NB4 (cell line): ENCODE measurements around the gene SMPDL3A.

ENCODE experiments used
- DNase-seq: peaks from one replicate; pipeline ENCODE4 v3.0.0; 2010; ENCODE audit warnings: low read depth
- H3K4me3 ChIP-seq: one replicate; pipeline ENCODE4 v1.5.1; 2011; ENCODE audit warnings: mild to moderate bottlenecking, low read depth, low read length, moderate library complexity
- MYC ChIP-seq: IDR thresholded peaks from 2 replicates; pipeline ENCODE4 v1.6.1; 2011; ENCODE audit warnings: low read depth, low read length
- POLR2A ChIP-seq: IDR thresholded peaks from 2 replicates; pipeline ENCODE4 v1.6.1; 2011; ENCODE audit warnings: mild to moderate bottlenecking; ENCODE audit not compliant: insufficient read length; ENCODE audit errors: extremely low read depth
- TF ChIP-seq, protein P1 (sequence below): IDR thresholded peaks from one replicate; pipeline ENCODE4 v1.5.1; 2012; ENCODE audit warnings: low read depth, low read length
- TF ChIP-seq, protein P2 (sequence below): IDR thresholded peaks from 2 replicates; pipeline ENCODE4 v1.6.1; 2011; ENCODE audit warnings: low read depth, low read length

Gene SMPDL3A

DNA sequence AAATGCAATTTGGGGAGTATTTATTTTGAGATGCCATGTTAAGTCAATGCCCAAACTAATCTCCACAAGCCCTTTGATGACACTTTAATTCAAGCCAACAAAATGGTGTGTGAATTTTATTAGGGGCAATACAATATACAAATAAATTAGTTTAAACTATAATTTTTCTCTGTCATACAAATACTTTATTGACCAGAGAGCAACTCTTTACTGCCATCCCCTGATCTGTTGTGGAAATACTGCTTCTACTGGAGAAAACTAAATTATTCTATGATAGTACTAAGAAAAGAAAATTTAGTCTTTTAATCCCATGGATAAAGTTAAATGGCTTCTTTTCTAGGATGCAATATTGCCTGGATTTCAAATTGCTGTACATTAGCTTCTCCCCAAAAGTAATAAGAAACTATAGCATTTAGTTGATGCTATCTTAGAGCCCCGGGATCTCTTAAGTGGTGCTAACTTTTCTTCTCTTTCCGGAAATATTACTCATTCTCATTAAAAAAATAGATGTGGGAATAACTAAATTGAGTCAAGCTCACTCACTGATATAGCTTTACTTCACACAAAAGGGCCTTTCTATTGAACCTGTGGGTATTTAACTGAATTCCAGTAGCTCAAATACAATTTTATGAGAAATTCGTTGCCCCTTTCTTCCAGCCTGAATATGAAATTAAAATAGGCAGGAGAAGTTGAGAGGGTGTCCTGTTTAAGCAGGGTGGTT, 49.2 kb downstream of the SMPDL3A start:
- no peak for DNase-seq
- TF ChIP-seq, protein P1, sequence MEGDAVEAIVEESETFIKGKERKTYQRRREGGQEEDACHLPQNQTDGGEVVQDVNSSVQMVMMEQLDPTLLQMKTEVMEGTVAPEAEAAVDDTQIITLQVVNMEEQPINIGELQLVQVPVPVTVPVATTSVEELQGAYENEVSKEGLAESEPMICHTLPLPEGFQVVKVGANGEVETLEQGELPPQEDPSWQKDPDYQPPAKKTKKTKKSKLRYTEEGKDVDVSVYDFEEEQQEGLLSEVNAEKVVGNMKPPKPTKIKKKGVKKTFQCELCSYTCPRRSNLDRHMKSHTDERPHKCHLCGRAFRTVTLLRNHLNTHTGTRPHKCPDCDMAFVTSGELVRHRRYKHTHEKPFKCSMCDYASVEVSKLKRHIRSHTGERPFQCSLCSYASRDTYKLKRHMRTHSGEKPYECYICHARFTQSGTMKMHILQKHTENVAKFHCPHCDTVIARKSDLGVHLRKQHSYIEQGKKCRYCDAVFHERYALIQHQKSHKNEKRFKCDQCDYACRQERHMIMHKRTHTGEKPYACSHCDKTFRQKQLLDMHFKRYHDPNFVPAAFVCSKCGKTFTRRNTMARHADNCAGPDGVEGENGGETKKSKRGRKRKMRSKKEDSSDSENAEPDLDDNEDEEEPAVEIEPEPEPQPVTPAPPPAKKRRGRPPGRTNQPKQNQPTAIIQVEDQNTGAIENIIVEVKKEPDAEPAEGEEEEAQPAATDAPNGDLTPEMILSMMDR: no peak
- TF ChIP-seq POLR2A (no peak), MYC (no peak)
- TF ChIP-seq, protein P2, sequence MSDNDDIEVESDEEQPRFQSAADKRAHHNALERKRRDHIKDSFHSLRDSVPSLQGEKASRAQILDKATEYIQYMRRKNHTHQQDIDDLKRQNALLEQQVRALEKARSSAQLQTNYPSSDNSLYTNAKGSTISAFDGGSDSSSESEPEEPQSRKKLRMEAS: no peak
- no peak overlapping the region for H3K4me3 ChIP-seq

GRCh38 chr6:122839472-122839871, 50.4 kb downstream of the SMPDL3A start:
- DNase-seq: peak; percentile 53
- TF ChIP-seq POLR2A: no peak
- TF ChIP-seq, protein P1: peak; percentile 53
- H3K4me3 ChIP-seq: no peak overlapping the region

DNA sequence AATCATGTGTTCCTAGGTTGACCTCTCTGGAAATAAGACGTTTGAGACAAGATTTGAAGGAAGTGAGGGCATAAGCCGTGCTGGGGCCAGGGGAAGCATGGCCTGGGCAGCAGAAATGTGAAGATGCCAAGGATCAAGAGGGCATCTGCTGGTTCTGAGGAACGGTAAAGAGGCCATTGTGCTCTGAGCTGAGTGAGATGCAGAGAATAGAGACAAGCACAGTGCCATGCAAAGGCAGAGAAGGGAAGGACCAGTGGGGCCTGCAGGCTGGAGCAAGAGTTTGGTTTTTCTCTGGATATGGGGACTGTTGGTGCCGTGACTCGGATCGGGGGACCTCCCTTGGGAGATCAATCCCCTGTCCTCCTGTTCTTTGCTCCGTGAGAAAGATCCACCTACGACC, 50.8 kb downstream of the SMPDL3A start:
- TF ChIP-seq, protein P2: no peak
- TF ChIP-seq MYC (no peak), POLR2A (no peak)
- TF ChIP-seq, protein P1: no peak
- DNase-seq: no peak
- H3K4me3 ChIP-seq: no peak overlapping the region

DNA sequence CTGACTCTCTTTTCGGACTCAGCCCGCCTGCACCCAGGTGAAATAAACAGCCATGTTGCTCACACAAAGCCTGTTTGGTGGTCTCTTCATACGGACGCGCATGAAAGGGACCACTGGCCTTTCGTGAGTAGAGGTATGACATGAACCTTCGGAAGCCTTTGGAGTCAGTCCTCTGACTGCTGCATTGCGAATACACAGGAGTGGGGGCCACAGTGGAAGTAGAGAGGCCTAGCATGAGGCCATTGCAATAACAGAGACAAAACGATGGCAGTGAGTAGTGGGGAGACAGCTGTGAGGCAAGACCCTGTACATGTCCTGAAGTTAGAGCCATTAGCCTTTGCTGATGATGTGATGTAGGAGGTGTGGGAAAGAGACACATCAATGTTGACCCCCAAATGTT, 56.4 kb downstream of the SMPDL3A start:
- H3K4me3 ChIP-seq: no peak overlapping the region
- TF ChIP-seq, protein P1: no peak
- TF ChIP-seq, protein P2: no peak
- TF ChIP-seq MYC: no peak
- no peak for TF ChIP-seq POLR2A
- DNase-seq: no peak

GRCh38 chr6:122845916-122846612, 57.0 kb downstream of the SMPDL3A start:
- DNase-seq: no peak
- TF ChIP-seq, protein P2: no peak
- no peak for TF ChIP-seq MYC
- TF ChIP-seq, protein P1: no peak
- no peak for TF ChIP-seq POLR2A
- H3K4me3 ChIP-seq: no peak overlapping the region
